Measurements from ENCODE around the gene GPR55.

The GPR55 gene

GRCh38 chr2:230888824-230889400, 36.1 kb downstream of the GPR55 start:
- Histone ChIP-seq H3K9me2 (ENCODE audit: low read depth, low read length) (no peaks in the 10 kb centered on the region), H3K36me3 (ENCODE audit: insufficient read depth, low read length) (no peaks in the 10 kb centered on the region)
- TF ChIP-seq EZH2 (IDR thresholded peaks at IDR 0.05; ENCODE audit: borderline replicate concordance, low read length), result no peak
- TF ChIP-seq, protein P1, sequence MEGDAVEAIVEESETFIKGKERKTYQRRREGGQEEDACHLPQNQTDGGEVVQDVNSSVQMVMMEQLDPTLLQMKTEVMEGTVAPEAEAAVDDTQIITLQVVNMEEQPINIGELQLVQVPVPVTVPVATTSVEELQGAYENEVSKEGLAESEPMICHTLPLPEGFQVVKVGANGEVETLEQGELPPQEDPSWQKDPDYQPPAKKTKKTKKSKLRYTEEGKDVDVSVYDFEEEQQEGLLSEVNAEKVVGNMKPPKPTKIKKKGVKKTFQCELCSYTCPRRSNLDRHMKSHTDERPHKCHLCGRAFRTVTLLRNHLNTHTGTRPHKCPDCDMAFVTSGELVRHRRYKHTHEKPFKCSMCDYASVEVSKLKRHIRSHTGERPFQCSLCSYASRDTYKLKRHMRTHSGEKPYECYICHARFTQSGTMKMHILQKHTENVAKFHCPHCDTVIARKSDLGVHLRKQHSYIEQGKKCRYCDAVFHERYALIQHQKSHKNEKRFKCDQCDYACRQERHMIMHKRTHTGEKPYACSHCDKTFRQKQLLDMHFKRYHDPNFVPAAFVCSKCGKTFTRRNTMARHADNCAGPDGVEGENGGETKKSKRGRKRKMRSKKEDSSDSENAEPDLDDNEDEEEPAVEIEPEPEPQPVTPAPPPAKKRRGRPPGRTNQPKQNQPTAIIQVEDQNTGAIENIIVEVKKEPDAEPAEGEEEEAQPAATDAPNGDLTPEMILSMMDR (IDR thresholded peaks at IDR 0.05; ENCODE audit: low read length), result no peak

DNA sequence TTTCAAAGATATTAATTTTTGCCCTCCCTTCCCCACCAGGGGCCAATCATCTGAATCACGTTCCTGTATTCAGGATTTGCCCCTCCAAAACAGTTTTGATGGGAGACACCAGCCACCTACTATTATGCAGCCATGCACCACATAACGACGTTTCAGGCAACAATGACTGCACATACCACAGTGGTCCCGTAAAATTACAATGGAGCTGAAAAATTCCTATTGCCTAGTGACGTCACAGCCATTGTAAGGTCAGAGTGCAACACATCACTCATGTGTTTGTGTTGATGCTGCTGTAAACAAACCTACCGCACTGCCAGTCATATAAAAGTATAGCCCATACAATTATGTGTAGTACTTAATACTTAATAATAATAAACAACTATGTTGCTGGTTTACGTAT, 37.7 kb downstream of the GPR55 start:
- TF ChIP-seq, protein P1 (IDR thresholded peaks at IDR 0.05; ENCODE audit: low read length), result no peak
- no peak for TF ChIP-seq EZH2 (IDR thresholded peaks at IDR 0.05; ENCODE audit: borderline replicate concordance, low read length)
- Histone ChIP-seq H3K9me3 (ENCODE audit: low read length) (no peaks in the 10 kb centered on the region), H3K4me1 (ENCODE audit: insufficient read depth, low read length, severe bottlenecking) (peaks cover 20% of the 10 kb centered on the region), H3K9ac (ENCODE audit: low read length) (no peak overlapping the region), H3K4me2 (ENCODE audit: low read length) (no peak overlapping the region), H3F3A (ENCODE audit: insufficient read depth, low read length) (no peaks in the 10 kb centered on the region), H3K4me3 (ENCODE audit: low read depth, low read length, poor library complexity, severe bottlenecking) (no peak overlapping the region), H4K20me1 (ENCODE audit: insufficient read depth, low read length) (no peaks in the 10 kb centered on the region), H3K36me3 (ENCODE audit: insufficient read depth, low read length) (no peaks in the 10 kb centered on the region), H3K9me2 (ENCODE audit: low read depth, low read length) (no peaks in the 10 kb centered on the region), H3K27ac (ENCODE audit: low read depth, low read length, poor library complexity, severe bottlenecking) (no peak overlapping the region), H2AFZ (ENCODE audit: low read length) (no peak overlapping the region), H3K79me2 (ENCODE audit: insufficient read depth, low read length) (no peaks in the 10 kb centered on the region), H3K27me3 (ENCODE audit: insufficient read depth, low read length) (peaks cover 4% of the 10 kb centered on the region; the same call in 1 of the 2 replicates)

More at GRCh38 chr2:230888824-230889400, 36.1 kb downstream of the GPR55 start:
- Histone ChIP-seq H2AFZ (ENCODE audit: low read length) (no peak overlapping the region), H3K4me1 (ENCODE audit: insufficient read depth, low read length, severe bottlenecking) (peaks cover 15% of the 10 kb centered on the region), H3K27me3 (ENCODE audit: insufficient read depth, low read length) (peaks cover 13% of the 10 kb centered on the region; the same call in 1 of the 2 replicates), H3K4me2 (ENCODE audit: low read length) (no peak overlapping the region), H3K9me3 (ENCODE audit: low read length) (no peaks in the 10 kb centered on the region), H3K4me3 (ENCODE audit: low read depth, low read length, poor library complexity, severe bottlenecking) (no peak overlapping the region), H3K79me2 (ENCODE audit: insufficient read depth, low read length) (no peaks in the 10 kb centered on the region), H3K9ac (ENCODE audit: low read length) (no peak overlapping the region), H3K27ac (ENCODE audit: low read depth, low read length, poor library complexity, severe bottlenecking) (no peak overlapping the region), H4K20me1 (ENCODE audit: insufficient read depth, low read length) (no peaks in the 10 kb centered on the region), H3F3A (ENCODE audit: insufficient read depth, low read length) (no peaks in the 10 kb centered on the region)

DNA sequence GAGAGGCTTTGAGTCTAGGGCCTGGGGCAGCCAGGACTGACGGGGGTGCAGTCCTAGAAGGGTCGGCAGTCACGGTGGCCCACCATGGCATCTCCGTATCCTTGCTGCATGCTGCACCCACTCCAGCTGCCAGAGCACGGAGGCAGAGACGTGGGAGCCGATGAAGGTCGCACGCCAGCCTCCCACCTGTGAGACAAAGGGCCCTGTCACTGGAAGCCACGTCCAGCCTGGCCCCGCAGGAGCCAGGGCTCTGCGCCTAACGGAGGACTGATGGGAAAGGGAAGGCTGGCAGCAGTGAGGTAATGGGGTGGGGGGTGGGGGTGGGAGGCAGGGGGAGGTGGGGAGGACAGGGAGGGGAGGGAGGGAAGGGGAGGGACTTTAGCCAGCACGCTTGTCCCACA, 38.4 kb downstream of the GPR55 start:
- H3K9me3 ChIP-seq (ENCODE audit: low read length), result no peaks in the 10 kb centered on the region
- TF ChIP-seq EZH2 (IDR thresholded peaks at IDR 0.05; ENCODE audit: borderline replicate concordance, low read length), result no peak
- TF ChIP-seq, protein P1 (IDR thresholded peaks at IDR 0.05; ENCODE audit: low read length), result no peak
- H2AFZ ChIP-seq (ENCODE audit: low read length), result no peak overlapping the region
- H3K9ac ChIP-seq (ENCODE audit: low read length), result no peak overlapping the region
- no peak overlapping the region for H3K27ac ChIP-seq (ENCODE audit: low read depth, low read length, poor library complexity, severe bottlenecking)
- no peaks in the 10 kb centered on the region for H3F3A ChIP-seq (ENCODE audit: insufficient read depth, low read length)
- H4K20me1 ChIP-seq (ENCODE audit: insufficient read depth, low read length), result no peaks in the 10 kb centered on the region
- no peak overlapping the region for H3K4me3 ChIP-seq (ENCODE audit: low read depth, low read length, poor library complexity, severe bottlenecking)
- H3K36me3 ChIP-seq (ENCODE audit: insufficient read depth, low read length), result no peaks in the 10 kb centered on the region
- no peaks in the 10 kb centered on the region for H3K79me2 ChIP-seq (ENCODE audit: insufficient read depth, low read length)
- peaks cover 4% of the 10 kb centered on the region; the same call in 1 of the 2 replicates for H3K27me3 ChIP-seq (ENCODE audit: insufficient read depth, low read length)
- no peaks in the 10 kb centered on the region for H3K9me2 ChIP-seq (ENCODE audit: low read depth, low read length)
- H3K4me1 ChIP-seq (ENCODE audit: insufficient read depth, low read length, severe bottlenecking), result peaks cover 20% of the 10 kb centered on the region
- no peak overlapping the region for H3K4me2 ChIP-seq (ENCODE audit: low read length)
